ENCODE results near the gene HHLA2. TPM values are rescaled to one million over a fixed set of nuclear protein-coding genes. Genes with fewer than 3 reads are reported as not detected.

HHLA2 gene
- total and polyA plus RNA-seq, 2 experiments from 2014 or later, result not detected

DNA sequence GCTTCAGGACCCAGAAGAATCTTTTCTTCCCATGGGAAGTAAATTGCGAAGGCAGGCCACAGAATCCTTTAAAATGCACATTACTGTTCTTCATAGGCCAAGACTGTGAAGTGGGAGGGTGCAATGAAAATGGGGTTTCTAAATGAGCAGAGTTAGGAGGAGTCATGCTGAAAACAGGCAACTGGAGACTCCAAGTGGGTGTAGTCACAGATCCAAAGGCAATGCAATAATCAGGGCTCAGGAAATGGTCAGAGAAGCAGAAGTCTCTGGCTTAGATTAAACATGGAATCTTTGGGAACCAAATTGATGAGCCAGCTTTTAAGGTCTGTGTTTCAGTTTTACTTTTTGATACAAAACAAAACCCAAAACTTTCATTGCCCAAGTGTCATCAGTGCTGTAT lies 37.6 kb downstream of the HHLA2 start:
- Histone ChIP-seq H3K27me3 (ENCODE audit: insufficient read depth) (no peaks in the 10 kb centered on the region), H3K4me2 (no peak overlapping the region), H3K27ac (ENCODE audit: low read depth) (no peak overlapping the region), H3K4me1 (ENCODE audit: insufficient read depth) (no peaks in the 10 kb centered on the region), H3F3A (replicated peaks; ENCODE audit: low read depth) (no peaks in the 10 kb centered on the region), H4K20me1 (replicated peaks; ENCODE audit: insufficient read depth) (no peaks in the 10 kb centered on the region), H3K9me2 (ENCODE audit: insufficient read depth) (no peaks in the 10 kb centered on the region), H3K79me2 (replicated peaks; ENCODE audit: insufficient read depth) (no peaks in the 10 kb centered on the region), H3K4me3 (no peak overlapping the region), H3K36me3 (ENCODE audit: insufficient read depth) (no peaks in the 10 kb centered on the region), H2AFZ (no peak overlapping the region)
- TF ChIP-seq ZNF331 (CRISPR knock-in tag; IDR thresholded peaks at IDR 0.05; ENCODE audit: low read depth) (no peak), EZH2 (IDR thresholded peaks at IDR 0.05; ENCODE audit: low read depth, unreplicated experiment) (no peak), STAT1 (IDR thresholded peaks at IDR 0.05; ENCODE audit: unreplicated experiment) (no peak), CREB1 (CRISPR knock-in tag; IDR thresholded peaks at IDR 0.05; ENCODE audit: low read depth) (no peak), EZH2phosphoT487 (IDR thresholded peaks at IDR 0.05; ENCODE audit: unreplicated experiment) (no peak), NANOG (IDR thresholded peaks at IDR 0.05; ENCODE audit: borderline replicate concordance) (no peak)
- TF ChIP-seq, protein P1, sequence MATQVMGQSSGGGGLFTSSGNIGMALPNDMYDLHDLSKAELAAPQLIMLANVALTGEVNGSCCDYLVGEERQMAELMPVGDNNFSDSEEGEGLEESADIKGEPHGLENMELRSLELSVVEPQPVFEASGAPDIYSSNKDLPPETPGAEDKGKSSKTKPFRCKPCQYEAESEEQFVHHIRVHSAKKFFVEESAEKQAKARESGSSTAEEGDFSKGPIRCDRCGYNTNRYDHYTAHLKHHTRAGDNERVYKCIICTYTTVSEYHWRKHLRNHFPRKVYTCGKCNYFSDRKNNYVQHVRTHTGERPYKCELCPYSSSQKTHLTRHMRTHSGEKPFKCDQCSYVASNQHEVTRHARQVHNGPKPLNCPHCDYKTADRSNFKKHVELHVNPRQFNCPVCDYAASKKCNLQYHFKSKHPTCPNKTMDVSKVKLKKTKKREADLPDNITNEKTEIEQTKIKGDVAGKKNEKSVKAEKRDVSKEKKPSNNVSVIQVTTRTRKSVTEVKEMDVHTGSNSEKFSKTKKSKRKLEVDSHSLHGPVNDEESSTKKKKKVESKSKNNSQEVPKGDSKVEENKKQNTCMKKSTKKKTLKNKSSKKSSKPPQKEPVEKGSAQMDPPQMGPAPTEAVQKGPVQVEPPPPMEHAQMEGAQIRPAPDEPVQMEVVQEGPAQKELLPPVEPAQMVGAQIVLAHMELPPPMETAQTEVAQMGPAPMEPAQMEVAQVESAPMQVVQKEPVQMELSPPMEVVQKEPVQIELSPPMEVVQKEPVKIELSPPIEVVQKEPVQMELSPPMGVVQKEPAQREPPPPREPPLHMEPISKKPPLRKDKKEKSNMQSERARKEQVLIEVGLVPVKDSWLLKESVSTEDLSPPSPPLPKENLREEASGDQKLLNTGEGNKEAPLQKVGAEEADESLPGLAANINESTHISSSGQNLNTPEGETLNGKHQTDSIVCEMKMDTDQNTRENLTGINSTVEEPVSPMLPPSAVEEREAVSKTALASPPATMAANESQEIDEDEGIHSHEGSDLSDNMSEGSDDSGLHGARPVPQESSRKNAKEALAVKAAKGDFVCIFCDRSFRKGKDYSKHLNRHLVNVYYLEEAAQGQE (IDR thresholded peaks at IDR 0.05; ENCODE audit: unreplicated experiment), result no peak
- TF ChIP-seq, protein P2, sequence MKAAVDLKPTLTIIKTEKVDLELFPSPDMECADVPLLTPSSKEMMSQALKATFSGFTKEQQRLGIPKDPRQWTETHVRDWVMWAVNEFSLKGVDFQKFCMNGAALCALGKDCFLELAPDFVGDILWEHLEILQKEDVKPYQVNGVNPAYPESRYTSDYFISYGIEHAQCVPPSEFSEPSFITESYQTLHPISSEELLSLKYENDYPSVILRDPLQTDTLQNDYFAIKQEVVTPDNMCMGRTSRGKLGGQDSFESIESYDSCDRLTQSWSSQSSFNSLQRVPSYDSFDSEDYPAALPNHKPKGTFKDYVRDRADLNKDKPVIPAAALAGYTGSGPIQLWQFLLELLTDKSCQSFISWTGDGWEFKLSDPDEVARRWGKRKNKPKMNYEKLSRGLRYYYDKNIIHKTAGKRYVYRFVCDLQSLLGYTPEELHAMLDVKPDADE (IDR thresholded peaks at IDR 0.05), result no peak
- Mint-ChIP-seq H3K27me3 (ENCODE audit: insufficient read depth, low read depth, poor library complexity) (peaks cover 1% of the 10 kb centered on the region), H3K36me3 (ENCODE audit: low read depth) (no peaks in the 10 kb centered on the region), H3K27ac (no peak overlapping the region), H3K9me3 (no peaks in the 10 kb centered on the region), H3K4me3 (no peak overlapping the region), H3K4me1 (no peaks in the 10 kb centered on the region)
- DNase-seq (ENCODE audit: low spot score) (no peak), ATAC-seq (no peak)

DNA sequence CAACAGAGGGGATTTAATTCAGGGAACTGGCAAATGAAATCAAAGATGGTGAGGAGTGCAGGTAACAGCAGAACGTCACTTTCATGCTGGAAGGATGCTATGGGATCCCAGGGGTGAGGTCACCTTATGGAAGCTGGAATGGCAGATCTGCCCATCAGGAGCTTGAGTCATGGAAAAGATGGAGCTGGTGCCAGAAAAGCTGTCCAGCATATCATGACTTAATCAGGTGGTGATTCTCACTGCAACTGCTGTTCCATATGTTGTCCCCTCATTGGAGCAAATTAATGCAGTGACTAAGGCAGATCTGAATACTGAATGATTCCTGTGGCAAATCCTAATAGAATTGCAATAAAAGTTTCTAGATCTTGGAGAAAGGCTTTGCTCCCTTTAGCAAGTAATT lies 38.4 kb downstream of the HHLA2 start:
- Histone ChIP-seq H3K4me1 (ENCODE audit: insufficient read depth) (no peaks in the 10 kb centered on the region), H3K36me3 (ENCODE audit: insufficient read depth) (no peaks in the 10 kb centered on the region), H3F3A (replicated peaks; ENCODE audit: low read depth) (no peaks in the 10 kb centered on the region), H3K4me3 (no peak overlapping the region), H3K27ac (ENCODE audit: low read depth) (no peak overlapping the region), H4K20me1 (replicated peaks; ENCODE audit: insufficient read depth) (no peaks in the 10 kb centered on the region), H3K4me2 (no peak overlapping the region), H3K27me3 (ENCODE audit: insufficient read depth) (no peaks in the 10 kb centered on the region), H2AFZ (no peak overlapping the region), H3K79me2 (replicated peaks; ENCODE audit: insufficient read depth) (no peaks in the 10 kb centered on the region), H3K9me2 (ENCODE audit: insufficient read depth) (no peaks in the 10 kb centered on the region)
- no peak overlapping the region for H3K27ac Mint-ChIP-seq
- H3K27me3 Mint-ChIP-seq (ENCODE audit: insufficient read depth, low read depth, poor library complexity), result peaks cover 1% of the 10 kb centered on the region
- no peaks in the 10 kb centered on the region for H3K9me3 Mint-ChIP-seq
- ATAC-seq (no peak), DNase-seq (ENCODE audit: low spot score) (no peak)
- H3K4me3 Mint-ChIP-seq, result no peak overlapping the region
- H3K4me1 Mint-ChIP-seq, result no peaks in the 10 kb centered on the region
- H3K36me3 Mint-ChIP-seq (ENCODE audit: low read depth), result no peaks in the 10 kb centered on the region
- TF ChIP-seq EZH2 (IDR thresholded peaks at IDR 0.05; ENCODE audit: low read depth, unreplicated experiment) (no peak), JUNB (IDR thresholded peaks at IDR 0.05; ENCODE audit: unreplicated experiment) (no peak), POLR2AphosphoS5 (IDR thresholded peaks at IDR 0.05; ENCODE audit: low read depth) (no peak), NANOG (IDR thresholded peaks at IDR 0.05; ENCODE audit: borderline replicate concordance) (no peak)
- TF ChIP-seq, protein P3, sequence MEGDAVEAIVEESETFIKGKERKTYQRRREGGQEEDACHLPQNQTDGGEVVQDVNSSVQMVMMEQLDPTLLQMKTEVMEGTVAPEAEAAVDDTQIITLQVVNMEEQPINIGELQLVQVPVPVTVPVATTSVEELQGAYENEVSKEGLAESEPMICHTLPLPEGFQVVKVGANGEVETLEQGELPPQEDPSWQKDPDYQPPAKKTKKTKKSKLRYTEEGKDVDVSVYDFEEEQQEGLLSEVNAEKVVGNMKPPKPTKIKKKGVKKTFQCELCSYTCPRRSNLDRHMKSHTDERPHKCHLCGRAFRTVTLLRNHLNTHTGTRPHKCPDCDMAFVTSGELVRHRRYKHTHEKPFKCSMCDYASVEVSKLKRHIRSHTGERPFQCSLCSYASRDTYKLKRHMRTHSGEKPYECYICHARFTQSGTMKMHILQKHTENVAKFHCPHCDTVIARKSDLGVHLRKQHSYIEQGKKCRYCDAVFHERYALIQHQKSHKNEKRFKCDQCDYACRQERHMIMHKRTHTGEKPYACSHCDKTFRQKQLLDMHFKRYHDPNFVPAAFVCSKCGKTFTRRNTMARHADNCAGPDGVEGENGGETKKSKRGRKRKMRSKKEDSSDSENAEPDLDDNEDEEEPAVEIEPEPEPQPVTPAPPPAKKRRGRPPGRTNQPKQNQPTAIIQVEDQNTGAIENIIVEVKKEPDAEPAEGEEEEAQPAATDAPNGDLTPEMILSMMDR (conservative IDR thresholded peaks at IDR 0.05; ENCODE audit: low read depth in 2 of 2), result no peak
- TF ChIP-seq, protein P2 (IDR thresholded peaks at IDR 0.05), result no peak

Data from GM23338 (cell line).